22Rv1 (cell line): ENCODE data around the gene ATP13A3.

Experiments
- H3K27ac ChIP-seq: fragments of 450-650 bp; 2 replicates; pipeline ENCODE4 v1.5.1; 2017
- CTCF ChIP-seq: fragments of 450-650 bp; IDR thresholded peaks from 2 replicates; pipeline ENCODE4 v1.5.1; 2017; ENCODE audit warnings: mild to moderate bottlenecking
- ZFX ChIP-seq: fragments of 450-650 bp; IDR thresholded peaks from 2 replicates; pipeline ENCODE4 v1.6.1; 2017; ENCODE audit warnings: antibody characterized with exemption, borderline replicate concordance

The ATP13A3 gene

GRCh38 chr3:194447657-194448056, 39.1 kb downstream of the ATP13A3 start:
- no peak for TF ChIP-seq CTCF
- no peak overlapping the region for H3K27ac ChIP-seq

GRCh38 chr3:194447161-194447560, 39.6 kb downstream of the ATP13A3 start:
- TF ChIP-seq CTCF, result no peak
- TF ChIP-seq ZFX, result no peak
- H3K27ac ChIP-seq, result no peak overlapping the region

GRCh38 chr3:194446754-194447153, 40.0 kb downstream of the ATP13A3 start:
- TF ChIP-seq ZFX (no peak), CTCF (no peak)

GRCh38 chr3:194446172-194446571, 40.6 kb downstream of the ATP13A3 start:
- no peak overlapping the region for H3K27ac ChIP-seq
- TF ChIP-seq CTCF (no peak), ZFX (no peak)

More at GRCh38 chr3:194446754-194447153, 40.0 kb downstream of the ATP13A3 start:
- no peak overlapping the region for H3K27ac ChIP-seq

DNA sequence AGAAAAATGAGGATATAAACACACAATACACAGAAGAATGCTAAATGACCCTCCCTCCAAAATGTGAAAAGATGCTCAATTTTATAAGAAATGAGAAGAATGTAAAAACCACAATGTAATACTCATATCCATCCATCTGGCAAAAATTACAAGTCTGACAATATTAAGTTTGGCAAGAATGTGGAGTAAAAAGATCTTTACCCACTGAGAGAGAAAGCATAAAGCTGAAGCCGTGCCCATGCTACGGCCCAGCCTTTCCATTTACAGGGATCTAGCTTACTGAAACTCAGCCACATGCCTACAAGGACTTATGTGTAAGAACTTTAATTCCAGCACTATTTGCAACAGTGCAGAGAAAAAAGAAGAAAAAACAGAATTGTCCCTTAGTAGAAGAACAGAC, 42.9 kb downstream of the ATP13A3 start:
- H3K27ac ChIP-seq, result no peak overlapping the region
- no peak for TF ChIP-seq ZFX
- TF ChIP-seq CTCF, result no peak

DNA sequence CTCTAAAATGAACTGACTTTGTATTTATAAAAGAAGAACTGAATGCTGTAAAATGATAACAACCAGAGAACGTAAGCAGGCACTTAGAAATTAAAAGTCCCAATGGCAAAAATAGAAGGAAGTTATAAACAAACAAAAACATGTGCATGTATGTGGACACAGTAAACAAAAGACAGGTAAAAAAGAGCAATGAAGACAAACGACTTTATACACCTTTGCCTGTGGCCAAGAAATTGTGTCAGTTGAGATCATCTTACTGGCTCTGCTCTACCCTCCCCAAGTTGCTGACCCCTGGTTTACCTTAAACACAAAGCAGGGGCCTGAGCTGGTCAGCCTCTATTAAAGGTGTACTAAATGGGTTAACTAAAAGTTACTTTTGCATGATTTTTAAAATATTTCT, 46.0 kb downstream of the ATP13A3 start:
- no peak overlapping the region for H3K27ac ChIP-seq
- TF ChIP-seq ZFX (no peak), CTCF (no peak)

DNA sequence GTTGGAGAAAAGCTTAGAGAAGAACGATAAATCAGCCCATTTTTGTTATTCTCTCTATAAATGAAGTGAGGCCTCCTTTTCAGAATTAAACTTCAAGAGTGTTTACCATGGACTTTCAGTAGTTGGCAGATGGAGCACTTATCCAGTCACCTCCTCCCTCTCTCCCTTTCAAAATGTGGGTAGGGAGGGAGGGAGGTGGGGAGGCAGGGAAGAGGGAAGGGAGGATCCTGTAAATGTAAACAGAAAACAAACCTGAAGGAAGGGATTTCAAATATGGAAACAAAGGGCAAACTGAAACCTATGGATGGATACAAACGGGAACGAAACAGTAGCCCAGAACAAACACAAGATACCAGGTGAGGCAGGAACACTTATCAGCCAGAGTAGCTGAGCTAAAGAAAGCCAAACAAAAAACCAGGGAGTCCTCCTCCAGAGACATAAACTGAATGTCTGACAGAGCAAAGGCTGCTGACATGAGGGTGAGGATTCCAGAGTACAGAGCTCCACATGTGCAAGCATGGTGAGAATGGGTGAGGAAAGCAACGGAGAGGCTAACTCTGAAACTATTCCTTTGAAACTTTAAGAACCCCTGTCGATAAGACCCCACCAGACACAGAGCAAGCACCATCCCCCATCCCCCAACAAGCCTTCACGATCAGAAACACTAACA, 46.8 kb downstream of the ATP13A3 start:
- TF ChIP-seq ZFX, result no peak
- TF ChIP-seq CTCF, result no peak
- H3K27ac ChIP-seq, result no peak overlapping the region
